OCI-LY7 (cell line): ENCODE measurements around the gene PCDH9.

Experiments
- CTCF ChIP-seq: fragments of 200-600 bp; sonication (generic); conservative IDR thresholded peaks from 2 replicates; pipeline ENCODE4 v1.5.1; 2014; ENCODE audit warnings: mild to moderate bottlenecking, antibody characterized with exemption, low read length, moderate library complexity, mixed read lengths
- EZH2phosphoT487 ChIP-seq: fragments of 200-600 bp; sonication (generic); IDR thresholded peaks from 2 replicates; pipeline ENCODE4 v1.6.1; 2018; ENCODE audit warnings: low read depth, borderline replicate concordance, mild to moderate bottlenecking, mixed run types, antibody characterized with exemption, low read length, moderate library complexity, mixed read lengths

DNA sequence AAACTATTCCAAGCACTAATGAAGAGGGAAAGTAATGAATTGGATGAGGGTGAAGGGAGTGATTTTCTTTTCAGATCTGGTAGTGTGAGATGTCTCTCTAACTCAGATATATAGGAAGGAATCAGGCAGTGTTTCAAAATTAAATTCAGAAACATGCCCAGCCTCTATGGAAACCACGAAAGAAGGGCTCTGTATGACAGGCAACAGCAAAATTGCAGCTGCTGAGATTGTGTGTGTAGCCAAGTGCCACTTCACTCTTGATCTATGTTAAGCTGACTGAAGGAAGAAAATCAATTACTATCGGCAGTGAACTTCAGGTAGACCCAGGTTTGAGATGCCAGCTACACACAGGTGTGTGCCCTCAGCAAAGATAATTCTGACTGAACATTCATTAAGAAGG, 387.4 kb downstream of the PCDH9 start:
- no peak for TF ChIP-seq CTCF
- TF ChIP-seq EZH2phosphoT487 = no peak
